ENCODE measurements around the gene ROPN1B. TPM values are rescaled to one million over a fixed set of nuclear protein-coding genes. Genes with fewer than 3 reads are reported as not detected.
"Not testable (repeated sequence)": the region's sequence is repeated elsewhere in the genome, so short reads cannot be mapped to it uniquely, and the experiment has no call there.

Gene ROPN1B
- not detected in 2 replicates for total RNA-seq
- polyA plus RNA-seq = not detected in 2 replicates
- not detected in 2 replicates for polyA plus RNA-seq (2012)
- not detected in 2 replicates for polyA minus RNA-seq (ENCODE audit: low replicate concordance)

DNA sequence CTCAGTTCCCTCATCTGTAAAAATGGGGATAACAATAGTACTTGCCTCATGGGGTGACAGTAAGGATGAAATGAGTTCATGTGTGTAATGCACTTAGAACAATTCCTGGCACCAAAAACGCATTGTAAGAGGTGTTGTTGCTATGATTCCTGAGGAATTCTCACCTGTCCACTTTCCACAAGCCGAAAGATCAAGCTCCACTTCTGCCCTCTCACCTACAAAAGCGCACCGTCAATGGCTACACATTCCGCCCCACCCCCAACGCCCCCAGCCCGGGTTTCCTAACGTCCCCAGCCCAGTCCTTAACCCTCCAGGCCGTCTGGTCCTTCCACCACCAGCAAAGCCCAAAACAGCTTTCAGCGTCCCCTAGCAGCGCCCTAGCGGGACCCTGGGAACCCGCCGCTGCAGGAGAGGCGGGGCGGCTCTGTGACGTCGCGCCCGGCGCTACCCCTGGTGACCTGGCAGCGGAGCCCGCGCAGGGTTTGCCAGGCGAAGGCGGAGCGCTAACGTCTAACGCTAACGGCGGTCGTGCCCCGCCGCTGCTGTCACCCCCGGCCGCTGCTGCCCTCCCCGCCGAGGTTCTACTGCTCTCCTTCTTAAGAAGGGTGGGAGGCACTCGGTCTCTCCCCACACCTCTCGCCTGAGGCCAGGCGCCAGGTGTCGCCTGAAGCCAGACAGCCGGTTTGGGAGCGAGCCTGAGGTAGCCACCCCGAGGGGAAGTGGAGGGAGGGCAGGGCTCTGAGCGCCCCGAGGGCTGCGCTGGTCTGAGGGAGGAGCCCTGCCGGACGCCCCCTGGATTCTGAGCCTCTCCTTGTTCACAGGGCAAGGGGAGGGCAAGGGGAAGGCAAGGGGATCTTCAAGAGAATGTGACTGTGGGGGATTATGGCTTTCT lies at the start of gene ROPN1B:
Gene ROPN1B, plus strand, starts transcription at position 478 of the 892 bp plus-strand sequence. CDS start 2,877 bp downstream, outside the sequence.
- not testable (repeated sequence) for H3K9ac ChIP-seq (ENCODE audit: insufficient read depth, low read length); H3K9me3 ChIP-seq (ENCODE audit: control insufficient read depth, insufficient read depth, low read depth, low read length); H3K36me3 ChIP-seq (ENCODE audit: control insufficient read depth, insufficient read depth, low read length); H3K79me2 ChIP-seq (ENCODE audit: control insufficient read depth, insufficient read depth, low read length); DNase-seq (ENCODE audit: low read depth in 2 of 2); H3K4me2 ChIP-seq (ENCODE audit: extremely low read depth, insufficient read depth, low read length); H4K20me1 ChIP-seq (ENCODE audit: control insufficient read depth, extremely low read depth, insufficient read depth, low read length); H3K4me1 ChIP-seq (ENCODE audit: control insufficient read depth, extremely low read depth, insufficient read depth, low read length); H2AFZ ChIP-seq (ENCODE audit: low read length); H3K4me3 ChIP-seq (replicated peaks in 1 of 4; ENCODE audit: control extremely low read depth in 1 of 4, insufficient read depth in 1 of 4, low read depth in 3 of 4, low read length in 4 of 4); H3K27ac ChIP-seq (ENCODE audit: insufficient read depth, low read length)
- peaks cover 22% of the 10 kb centered on the region for H3K27me3 ChIP-seq (ENCODE audit: control insufficient read depth, insufficient read depth, low read length)

- not testable (repeated sequence) for H4K20me1 ChIP-seq (ENCODE audit: control insufficient read depth, extremely low read depth, insufficient read depth, low read length); H3K9ac ChIP-seq (ENCODE audit: insufficient read depth, low read length); H3K27me3 ChIP-seq (ENCODE audit: control insufficient read depth, insufficient read depth, low read length); H3K4me2 ChIP-seq (ENCODE audit: extremely low read depth, insufficient read depth, low read length); DNase-seq (ENCODE audit: low read depth in 2 of 2); H3K36me3 ChIP-seq (ENCODE audit: control insufficient read depth, insufficient read depth, low read length); H3K9me3 ChIP-seq (ENCODE audit: control insufficient read depth, insufficient read depth, low read depth, low read length); H3K79me2 ChIP-seq (ENCODE audit: control insufficient read depth, insufficient read depth, low read length); H2AFZ ChIP-seq (ENCODE audit: low read length); H3K4me1 ChIP-seq (ENCODE audit: control insufficient read depth, extremely low read depth, insufficient read depth, low read length); H3K27ac ChIP-seq (ENCODE audit: insufficient read depth, low read length); H3K4me3 ChIP-seq (replicated peaks in 1 of 4; ENCODE audit: control extremely low read depth in 1 of 4, insufficient read depth in 1 of 4, low read depth in 3 of 4, low read length in 4 of 4)
These were observed 48.8 kb upstream of the ROPN1B start for GRCh38 chr3:125920191-125920590.

DNA sequence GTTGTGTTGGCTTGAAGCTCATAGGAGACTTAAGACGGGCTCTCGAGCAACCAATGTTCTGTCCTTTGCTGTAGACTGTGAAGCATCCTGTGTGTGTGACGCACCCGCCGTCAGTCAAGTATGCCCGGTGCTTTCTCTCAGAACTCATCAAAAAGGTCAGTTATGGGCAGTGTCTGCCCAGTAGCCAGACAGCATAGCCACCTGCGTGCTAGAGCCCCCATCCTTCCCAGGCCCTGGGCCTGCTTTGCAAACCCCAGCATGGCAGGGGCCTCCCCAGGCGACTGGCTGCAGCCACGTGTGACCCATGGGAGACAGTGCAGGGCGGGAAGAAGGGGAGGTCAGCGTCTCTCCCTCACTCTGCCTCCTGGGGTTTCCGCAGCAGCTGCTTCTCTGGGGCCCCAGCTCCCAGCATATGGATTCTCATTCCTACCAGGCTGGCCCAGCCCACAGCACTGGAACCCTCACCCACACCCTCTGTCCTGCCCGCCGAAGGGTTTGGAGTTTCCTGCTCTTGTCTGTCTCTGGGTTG lies 48.2 kb upstream of the ROPN1B start:
- H3K4me1 ChIP-seq (ENCODE audit: control insufficient read depth, extremely low read depth, insufficient read depth, low read length); H3K4me3 ChIP-seq (replicated peaks in 1 of 4; ENCODE audit: control extremely low read depth in 1 of 4, insufficient read depth in 1 of 4, low read depth in 3 of 4, low read length in 4 of 4); H3K27me3 ChIP-seq (ENCODE audit: control insufficient read depth, insufficient read depth, low read length); H3K9ac ChIP-seq (ENCODE audit: insufficient read depth, low read length); H4K20me1 ChIP-seq (ENCODE audit: control insufficient read depth, extremely low read depth, insufficient read depth, low read length); H3K4me2 ChIP-seq (ENCODE audit: extremely low read depth, insufficient read depth, low read length); H3K9me3 ChIP-seq (ENCODE audit: control insufficient read depth, insufficient read depth, low read depth, low read length); H3K79me2 ChIP-seq (ENCODE audit: control insufficient read depth, insufficient read depth, low read length); H3K36me3 ChIP-seq (ENCODE audit: control insufficient read depth, insufficient read depth, low read length); H2AFZ ChIP-seq (ENCODE audit: low read length); DNase-seq (ENCODE audit: low read depth in 2 of 2); H3K27ac ChIP-seq (ENCODE audit: insufficient read depth, low read length): not testable (repeated sequence)

GRCh38 chr3:125921712-125922111 lies 47.3 kb upstream of the ROPN1B start:
- not testable (repeated sequence) for H3K27ac ChIP-seq (ENCODE audit: insufficient read depth, low read length); H3K4me2 ChIP-seq (ENCODE audit: extremely low read depth, insufficient read depth, low read length); H3K9me3 ChIP-seq (ENCODE audit: control insufficient read depth, insufficient read depth, low read depth, low read length); H2AFZ ChIP-seq (ENCODE audit: low read length); H3K27me3 ChIP-seq (ENCODE audit: control insufficient read depth, insufficient read depth, low read length); H3K4me3 ChIP-seq (replicated peaks in 1 of 4; ENCODE audit: control extremely low read depth in 1 of 4, insufficient read depth in 1 of 4, low read depth in 3 of 4, low read length in 4 of 4); H3K79me2 ChIP-seq (ENCODE audit: control insufficient read depth, insufficient read depth, low read length); H3K4me1 ChIP-seq (ENCODE audit: control insufficient read depth, extremely low read depth, insufficient read depth, low read length); H4K20me1 ChIP-seq (ENCODE audit: control insufficient read depth, extremely low read depth, insufficient read depth, low read length); H3K9ac ChIP-seq (ENCODE audit: insufficient read depth, low read length); H3K36me3 ChIP-seq (ENCODE audit: control insufficient read depth, insufficient read depth, low read length)
- peak; percentile 37 to 45 for TF ChIP-seq CTCF (conservative IDR thresholded peaks at IDR 0.05 in 1 of 2, IDR thresholded peaks at IDR 0.05 in 1 of 2; ENCODE audit: low read depth in 1 of 2, low read length in 2 of 2)
- peak; percentile 16 to 55 for DNase-seq (ENCODE audit: low read depth in 2 of 2)

DNA sequence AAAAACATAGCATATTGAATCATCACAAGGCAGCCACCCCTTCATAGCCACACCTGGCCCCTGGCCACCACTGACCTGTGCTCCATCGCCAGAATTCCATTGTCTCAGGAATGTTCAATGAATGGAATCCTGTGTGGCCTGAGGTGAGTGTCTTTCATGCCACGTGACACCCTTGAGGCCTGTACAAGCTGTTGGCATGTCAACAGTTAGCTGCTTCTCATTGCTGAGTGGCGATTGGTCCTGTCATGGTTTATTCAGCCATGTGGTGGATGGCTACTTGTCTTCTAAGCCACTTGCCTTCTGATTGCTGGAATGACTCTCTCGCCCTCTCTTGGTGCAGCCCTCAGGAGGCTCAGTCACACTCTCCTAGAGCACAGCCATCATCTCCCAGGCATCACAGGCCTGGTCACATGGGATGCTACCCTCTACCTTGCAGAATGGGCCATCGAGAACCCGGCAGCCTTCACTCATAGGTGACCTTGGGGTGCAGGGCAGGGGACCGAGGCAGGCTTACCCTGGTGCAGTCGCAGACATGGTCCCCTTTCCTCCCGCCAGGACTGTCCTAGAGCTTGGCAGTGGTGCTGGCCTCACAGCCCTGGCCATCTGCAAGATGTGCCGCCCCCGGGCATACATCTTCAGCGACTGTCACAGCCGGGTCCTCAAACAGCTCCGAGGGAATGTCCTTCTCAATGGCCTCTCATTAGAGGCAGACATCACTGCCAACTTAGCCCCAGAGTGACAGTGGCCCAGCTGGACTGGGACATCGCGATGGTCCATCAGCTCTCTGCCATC lies 45.5 kb upstream of the ROPN1B start:
- H3K27ac ChIP-seq (ENCODE audit: insufficient read depth, low read length); H3K4me3 ChIP-seq (replicated peaks in 1 of 4; ENCODE audit: control extremely low read depth in 1 of 4, insufficient read depth in 1 of 4, low read depth in 3 of 4, low read length in 4 of 4); H3K4me1 ChIP-seq (ENCODE audit: control insufficient read depth, extremely low read depth, insufficient read depth, low read length); H3K27me3 ChIP-seq (ENCODE audit: control insufficient read depth, insufficient read depth, low read length); H3K9ac ChIP-seq (ENCODE audit: insufficient read depth, low read length); H3K79me2 ChIP-seq (ENCODE audit: control insufficient read depth, insufficient read depth, low read length); H3K36me3 ChIP-seq (ENCODE audit: control insufficient read depth, insufficient read depth, low read length); H3K9me3 ChIP-seq (ENCODE audit: control insufficient read depth, insufficient read depth, low read depth, low read length); H4K20me1 ChIP-seq (ENCODE audit: control insufficient read depth, extremely low read depth, insufficient read depth, low read length); H3K4me2 ChIP-seq (ENCODE audit: extremely low read depth, insufficient read depth, low read length); H2AFZ ChIP-seq (ENCODE audit: low read length): not testable (repeated sequence)
- peak in 1 of 2 donors; percentile 80 for DNase-seq (ENCODE audit: low read depth in 2 of 2)

All from fibroblast of lung (primary cell).